GM21619 (cell line): ENCODE data around the gene RUBCN.
"Not testable (repeated sequence)": the region's sequence is repeated elsewhere in the genome, so short reads cannot be mapped to it uniquely, and the experiment has no call there.

ENCODE experiments used
- ATAC-seq: cut with Tn5 transposase; IDR thresholded peaks from one replicate; pipeline ENCODE4 v1.9.1; 2021; ENCODE audit not compliant: unreplicated experiment

Gene RUBCN

DNA sequence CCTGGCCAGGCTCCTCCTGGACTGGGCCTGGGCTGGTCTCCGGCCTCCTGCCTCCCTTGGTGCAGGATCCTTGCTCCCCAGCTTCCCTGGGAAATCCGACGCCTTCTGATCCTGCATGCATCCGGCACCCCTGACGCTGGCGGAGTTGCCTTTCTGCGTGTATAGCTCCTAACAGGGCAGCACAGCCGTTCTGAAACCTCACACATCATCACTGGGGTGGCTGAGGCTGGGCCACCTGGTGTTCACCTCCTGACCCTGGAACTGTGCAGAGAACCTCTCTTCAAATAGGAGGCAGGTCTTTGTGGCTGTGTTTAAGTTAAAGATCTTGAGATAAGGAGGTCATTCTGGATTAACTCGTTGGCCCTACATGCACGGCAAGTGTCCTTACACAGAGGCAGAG, 77.6 kb downstream of the RUBCN start:
- ATAC-seq: peak; percentile 68

DNA sequence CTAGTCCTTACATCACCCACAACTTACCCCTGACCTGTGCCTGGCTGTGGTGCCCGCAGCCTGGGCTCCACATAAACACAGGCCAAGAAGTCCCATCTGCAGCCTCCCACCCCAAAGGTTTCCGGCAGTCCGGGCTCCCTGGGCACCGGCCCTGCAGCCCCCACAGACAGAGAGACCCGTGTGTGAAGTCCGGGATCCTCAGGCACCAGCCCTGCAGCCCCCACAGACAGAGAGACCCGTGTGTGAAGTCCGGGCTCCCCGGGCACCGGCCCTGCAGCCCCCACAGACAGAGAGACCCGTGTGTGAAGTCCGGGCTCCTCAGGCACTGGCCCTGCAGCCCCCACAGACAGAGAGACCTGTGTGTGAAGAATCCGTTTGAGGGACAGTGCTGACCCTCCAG, 78.0 kb downstream of the RUBCN start:
- ATAC-seq: not testable (repeated sequence)

DNA sequence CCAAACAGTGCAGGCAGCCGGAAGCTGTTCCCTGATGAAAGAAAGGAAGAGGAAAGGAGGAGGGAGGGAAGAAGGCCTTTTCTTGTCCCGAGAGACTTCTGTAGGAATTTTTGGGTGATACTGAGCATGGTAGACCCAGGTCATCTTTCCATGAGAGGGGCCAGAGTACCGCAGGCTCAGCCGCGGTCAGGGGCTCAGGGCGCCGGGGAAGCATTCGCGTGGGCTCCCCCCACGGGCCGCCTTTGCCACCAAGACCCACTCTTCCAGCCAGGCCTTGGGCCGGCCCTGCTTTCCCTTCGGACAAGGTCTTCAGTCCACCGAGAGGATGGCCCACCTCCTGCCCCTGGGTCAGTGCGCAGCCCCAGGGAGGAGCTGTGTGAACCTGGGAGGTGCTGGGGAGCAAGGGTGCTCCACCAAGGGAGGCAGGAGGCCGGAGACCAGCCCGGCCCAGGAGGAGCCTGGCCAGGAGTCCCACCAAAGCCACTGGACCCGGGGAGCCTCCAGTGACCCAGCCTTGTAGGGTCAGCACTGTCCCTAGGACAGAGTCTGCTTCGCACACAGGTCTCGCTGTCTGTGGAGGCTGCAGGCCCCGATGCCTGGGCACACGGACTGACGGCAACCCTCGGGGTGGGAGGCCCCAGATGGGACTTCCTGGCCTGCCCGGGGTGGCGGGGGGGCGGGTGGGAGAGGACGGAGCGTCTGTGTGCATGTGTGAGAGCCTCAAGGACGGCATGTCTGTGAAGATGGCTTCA, 79.0 kb downstream of the RUBCN start:
- ATAC-seq: not testable (repeated sequence)

DNA sequence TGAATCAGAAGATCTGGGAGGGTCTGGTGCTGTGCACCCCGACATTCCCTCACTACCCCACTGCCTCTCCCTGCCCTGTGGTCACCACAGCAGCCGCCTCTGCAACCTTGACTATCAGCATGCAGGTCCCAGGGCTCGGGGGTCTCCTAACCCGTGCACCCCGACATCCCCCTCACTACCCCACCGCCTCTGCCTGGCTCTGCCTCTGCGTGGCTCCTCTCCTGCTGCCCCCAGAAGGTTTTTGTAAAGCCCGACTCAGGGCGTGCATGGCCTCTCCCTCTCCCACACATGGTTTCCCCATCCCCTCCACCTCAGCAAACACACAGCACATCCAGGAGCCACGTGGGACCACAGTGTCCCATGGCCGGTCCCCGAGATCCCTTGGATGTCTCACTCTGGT, 79.7 kb downstream of the RUBCN start:
- ATAC-seq: not testable (repeated sequence)

DNA sequence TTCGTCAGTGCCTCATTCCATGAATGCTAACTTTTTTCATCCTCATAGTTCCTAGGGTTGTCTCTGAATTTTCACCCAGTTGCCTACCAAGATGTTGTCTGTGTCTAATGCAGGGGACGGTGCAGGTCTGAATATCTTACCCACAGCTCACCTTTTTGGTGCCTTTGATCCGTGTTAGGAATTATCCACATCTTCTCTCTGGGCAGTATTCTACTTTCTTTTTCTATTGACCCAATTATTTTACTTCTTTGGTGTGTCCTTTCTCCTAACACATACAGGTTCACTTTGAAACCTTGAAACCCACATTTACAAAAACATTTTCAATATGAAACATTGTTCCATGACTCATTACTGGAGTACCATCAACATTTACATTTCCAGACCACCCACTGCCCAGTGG, 80.6 kb downstream of the RUBCN start:
- not testable (repeated sequence) for ATAC-seq

DNA sequence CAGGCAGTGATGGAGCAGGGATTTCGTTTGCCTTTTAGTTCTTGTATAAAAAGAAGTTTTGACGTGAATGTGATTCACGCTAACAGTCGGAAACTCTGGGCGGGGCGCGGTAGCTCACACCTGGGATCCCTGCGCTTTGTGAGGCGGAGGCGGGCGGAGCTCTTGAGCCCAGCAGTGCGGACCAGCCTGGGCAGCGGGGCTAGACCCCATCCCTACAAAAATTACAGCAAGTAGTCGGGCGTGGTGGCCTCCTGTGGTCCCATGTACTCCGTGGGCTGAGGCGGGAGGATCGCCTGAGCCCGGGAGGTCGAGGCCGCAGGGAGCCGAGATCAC, 81.7 kb downstream of the RUBCN start:
- peak; percentile 30 for ATAC-seq

DNA sequence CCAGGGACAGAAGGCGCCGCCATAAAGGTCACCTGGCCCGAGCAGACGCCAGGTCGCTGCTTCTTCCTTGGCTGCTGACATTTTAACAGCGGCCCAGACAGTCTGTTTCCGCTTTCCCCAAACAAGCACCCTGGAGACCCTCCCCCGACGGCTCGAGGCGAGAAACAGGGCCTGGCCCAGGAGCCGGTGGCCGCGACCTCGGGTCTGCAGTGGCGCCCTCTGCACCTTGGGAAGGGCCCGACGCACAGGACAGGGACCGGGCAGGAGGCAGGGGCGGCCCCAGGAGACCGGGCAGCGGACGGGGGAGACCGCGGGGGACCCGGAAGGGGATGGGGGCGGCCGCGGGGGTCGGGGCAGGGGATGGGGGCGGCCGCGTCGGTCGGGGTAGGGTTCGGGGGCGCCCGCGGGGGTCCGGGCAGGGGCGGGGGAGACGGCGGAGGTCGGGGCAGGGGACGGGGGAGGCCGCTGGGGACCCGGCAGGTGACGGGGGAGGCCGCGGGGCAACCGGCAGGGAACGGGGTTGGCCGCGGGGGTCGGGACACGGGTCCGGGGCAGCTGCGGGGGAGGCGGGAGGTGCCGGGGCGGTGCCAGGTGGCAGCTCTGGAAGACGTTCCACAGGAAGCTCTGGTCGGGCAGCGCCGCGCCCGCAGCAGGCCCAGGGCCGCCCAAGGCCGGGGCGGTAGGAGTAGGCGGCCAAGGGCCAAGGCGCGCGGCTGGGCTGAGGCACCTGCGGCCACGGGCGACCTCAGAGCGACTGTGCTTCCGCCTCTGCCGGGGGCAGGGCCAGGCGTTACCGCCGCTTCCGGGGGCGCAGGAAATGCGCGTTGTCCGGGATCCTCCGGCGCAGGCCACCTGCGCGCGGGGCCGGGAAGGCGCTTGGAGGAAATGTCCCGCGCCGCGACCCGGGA, 82.4 kb downstream of the RUBCN start:
- ATAC-seq: peak; percentile 85

DNA sequence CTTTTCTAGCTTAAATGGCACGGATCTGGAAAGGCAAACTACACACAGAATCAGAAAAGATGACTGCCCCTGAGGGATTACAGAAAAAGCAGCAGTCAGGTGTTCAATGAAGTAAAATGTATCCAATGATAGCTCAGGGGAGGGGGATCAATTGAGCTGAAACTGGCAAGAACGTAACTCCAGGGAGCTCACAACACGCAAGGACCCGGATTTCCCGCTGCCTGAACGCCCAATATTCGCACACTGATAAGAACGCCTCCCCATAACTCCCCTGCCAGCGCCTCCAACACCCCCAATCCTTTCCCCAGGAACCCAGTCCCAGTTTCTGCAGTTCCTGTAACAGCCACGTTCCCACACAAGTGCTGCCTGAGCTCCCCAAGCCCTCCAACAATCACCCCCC, 83.8 kb downstream of the RUBCN start:
- ATAC-seq: not testable (repeated sequence)

DNA sequence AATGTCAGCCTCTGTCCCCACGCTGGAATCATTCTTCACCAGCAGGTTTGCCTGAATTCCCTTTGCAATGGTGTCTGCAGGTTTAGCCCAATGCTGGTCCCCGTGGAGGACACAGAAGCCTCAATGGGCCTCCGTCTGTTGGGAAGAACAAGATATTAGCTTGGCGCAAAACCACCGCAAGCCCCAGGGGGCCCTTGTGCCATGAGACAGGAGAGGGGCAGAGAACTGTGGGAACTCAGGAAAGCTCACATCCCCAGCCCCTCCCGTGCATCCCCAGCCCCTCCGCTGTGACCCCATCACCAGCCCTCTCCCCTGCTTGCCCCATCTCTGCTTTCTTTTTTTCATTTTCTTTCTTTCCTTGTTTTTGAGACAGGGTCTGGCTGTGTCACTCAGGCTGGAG, 89.1 kb downstream of the RUBCN start:
- ATAC-seq: not testable (repeated sequence)

DNA sequence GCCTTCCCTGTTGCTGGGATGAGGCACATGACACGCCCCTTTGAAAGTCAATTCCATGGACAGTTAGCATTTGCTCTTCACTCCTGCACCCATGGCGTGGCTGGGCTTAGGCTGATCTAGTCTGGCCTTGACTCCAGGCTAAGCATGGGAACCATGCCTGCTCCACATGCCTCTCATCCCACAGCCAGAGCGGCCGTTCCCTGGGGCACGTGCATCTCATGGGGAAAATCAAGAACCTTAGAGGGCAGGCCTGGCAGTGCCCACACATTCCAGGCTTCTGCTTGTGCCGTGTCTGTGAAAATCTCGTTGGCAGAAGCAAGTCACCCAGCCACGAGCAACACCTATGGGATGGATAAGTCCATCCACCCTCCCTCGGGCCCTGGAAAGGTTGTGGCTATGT, 89.5 kb downstream of the RUBCN start:
- not testable (repeated sequence) for ATAC-seq

DNA sequence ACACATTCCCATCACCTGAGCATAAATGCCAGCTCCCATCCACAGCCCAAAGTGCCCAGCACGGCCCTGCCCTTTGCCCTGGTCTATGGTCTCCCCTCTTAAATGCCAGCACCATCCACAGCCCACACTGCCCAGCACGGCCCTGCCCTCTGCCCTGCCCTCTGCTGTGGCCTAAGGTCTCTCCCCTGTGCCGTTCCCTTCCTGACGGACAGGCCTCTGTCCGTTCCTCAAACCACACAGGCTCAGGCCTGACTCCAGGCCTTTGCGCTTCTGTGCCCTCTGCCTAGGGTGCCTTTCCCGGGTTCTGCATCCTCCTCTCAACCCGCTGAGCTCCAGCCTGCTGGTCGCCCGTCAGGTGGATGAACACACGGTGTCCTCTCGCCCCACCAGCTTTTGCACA, 90.4 kb downstream of the RUBCN start:
- ATAC-seq: not testable (repeated sequence)

DNA sequence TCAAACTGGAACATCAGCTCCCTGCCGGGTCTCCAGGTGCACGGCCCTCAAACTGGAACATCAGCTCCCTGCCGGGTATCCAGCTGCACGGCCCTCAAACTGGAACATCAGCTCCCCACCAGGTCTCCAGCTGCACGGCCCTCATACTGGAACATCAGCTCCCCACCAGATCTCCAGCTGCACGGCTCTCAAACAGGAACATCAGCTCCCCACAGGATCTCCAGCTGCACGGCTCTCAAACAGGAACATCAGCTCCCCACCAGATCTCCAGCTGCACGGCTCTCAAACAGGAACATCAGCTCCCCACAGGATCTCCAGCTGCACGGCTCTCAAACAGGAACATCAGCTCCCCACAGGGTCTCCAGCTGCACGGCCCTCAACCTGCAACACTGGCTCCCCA, 99.1 kb downstream of the RUBCN start:
- ATAC-seq: not testable (repeated sequence)

DNA sequence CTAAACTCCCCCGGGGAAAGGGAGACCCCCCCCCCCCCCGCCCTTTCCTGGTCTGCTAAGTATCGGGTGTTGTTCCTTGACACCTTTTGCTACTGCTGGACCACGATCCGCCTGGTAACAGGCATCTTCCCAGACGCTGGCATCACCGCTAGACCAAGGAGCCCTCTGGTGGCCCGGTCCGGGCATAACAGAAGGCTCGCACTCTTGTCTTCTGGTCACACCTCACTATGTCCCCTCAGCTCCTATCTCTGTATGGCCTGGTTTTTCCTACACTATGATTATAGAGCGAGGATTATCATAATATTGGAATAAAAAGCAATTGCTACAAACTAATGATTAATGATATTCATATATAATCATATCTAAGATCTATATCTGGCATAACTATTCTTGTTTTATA, 104.7 kb downstream of the RUBCN start:
- ATAC-seq: not testable (repeated sequence)

DNA sequence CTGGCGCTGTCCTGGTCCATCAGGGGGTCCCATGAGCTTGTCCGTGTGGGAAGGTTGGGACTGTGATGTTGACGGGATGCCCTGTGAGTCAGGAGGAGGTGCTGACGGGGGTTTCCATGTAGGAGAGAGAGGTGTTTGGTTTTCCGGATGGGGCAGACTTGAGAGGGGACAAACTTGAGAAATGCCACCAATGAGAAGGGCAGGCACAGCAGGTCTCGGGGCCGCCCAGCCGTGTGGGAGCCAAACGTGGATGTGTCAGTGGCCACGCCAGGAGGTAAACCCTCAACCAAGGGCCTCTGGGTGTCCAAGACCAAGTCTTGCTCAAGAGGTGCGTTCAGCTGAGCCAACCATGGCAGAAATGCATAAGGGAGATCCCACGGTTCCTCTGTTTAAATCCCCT, 105.9 kb downstream of the RUBCN start:
- ATAC-seq: not testable (repeated sequence)

DNA sequence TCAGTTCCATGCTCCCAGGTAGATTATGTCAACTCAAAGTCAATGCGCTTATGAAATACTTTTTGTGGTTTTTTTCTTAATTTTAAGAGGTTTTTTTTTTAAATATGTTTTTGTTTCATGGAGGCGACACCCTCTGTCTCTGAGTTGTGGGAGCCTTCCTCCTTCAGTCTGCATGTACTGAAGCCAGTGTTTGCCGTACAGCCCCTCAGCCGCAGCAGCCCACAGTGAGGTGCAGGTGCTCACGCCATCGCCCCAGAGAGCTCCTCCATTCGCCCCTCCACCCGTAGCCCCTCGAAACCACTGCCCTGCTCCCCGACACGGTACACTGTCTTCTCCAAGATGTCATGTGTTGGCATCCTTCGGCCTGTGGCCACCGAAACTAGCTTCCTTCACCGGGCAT, 107.4 kb downstream of the RUBCN start:
- ATAC-seq: not testable (repeated sequence)

DNA sequence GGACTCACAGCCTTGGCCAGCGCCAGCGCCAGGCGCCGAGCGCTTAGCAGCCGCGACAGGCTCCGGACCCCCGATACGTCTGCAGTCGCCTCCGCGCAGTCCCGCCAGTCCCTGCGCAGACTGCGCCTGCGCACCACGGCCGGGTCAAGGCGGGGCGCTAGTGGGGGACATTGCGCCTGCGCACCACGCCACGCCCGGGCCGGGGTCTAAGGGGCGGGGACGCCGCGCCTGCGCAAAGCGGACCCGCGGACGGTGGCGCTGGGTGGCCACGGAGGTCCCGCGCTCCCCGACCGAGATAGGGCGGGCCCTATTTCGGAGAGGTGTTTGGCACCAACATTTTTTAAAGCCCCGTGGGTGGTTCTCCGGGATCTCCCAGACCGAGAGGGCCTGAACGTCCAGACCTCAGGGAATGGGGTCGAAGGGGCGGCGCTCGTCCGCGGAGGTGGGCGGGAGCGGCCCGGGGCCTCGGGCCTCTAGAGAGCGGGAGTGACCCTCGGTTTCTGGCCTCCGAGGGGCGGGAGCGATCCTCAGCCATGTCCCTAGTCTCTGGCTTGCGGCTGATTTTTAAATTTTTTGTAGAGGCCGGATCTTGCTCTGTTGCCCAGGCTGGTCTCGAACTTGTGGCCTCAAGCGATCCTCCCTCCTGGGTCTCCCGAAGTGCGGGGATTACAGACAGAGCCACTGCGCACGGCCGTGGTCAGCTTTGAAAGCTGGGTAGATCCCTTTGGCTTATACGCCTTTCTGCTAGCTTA, 108.8 kb downstream of the RUBCN start:
- peak; percentile 59 for ATAC-seq

DNA sequence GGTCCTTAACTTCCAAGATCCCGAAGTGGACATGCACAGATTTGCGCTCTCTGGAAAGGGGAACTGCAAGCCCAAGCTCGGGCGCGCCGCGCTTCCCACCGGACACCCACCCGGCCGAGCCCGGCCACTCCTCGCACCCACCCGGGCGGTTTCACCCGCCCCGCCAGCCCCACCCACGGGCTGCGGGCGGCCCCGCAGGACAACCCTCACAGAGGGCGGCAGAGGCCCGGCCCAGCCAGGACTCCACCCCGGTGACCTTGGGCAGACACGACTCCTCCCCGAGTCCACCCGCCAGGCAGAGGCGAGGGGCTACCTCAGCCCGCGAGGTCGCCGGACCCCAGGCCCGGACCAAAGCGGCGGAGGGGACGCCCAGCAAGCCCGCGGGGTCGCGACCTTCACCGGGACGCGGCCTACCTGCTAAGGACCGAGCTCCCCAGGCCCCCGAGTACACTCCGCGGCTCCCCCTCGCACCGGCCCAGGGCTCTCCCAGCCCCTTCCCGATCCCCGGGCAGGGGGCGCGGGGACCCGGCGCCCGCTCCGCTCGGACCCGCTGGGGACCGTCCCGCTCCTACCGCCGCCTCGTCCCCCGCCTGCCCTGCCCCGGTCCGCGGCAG, 109.4 kb downstream of the RUBCN start:
- ATAC-seq: peak; percentile 51

DNA sequence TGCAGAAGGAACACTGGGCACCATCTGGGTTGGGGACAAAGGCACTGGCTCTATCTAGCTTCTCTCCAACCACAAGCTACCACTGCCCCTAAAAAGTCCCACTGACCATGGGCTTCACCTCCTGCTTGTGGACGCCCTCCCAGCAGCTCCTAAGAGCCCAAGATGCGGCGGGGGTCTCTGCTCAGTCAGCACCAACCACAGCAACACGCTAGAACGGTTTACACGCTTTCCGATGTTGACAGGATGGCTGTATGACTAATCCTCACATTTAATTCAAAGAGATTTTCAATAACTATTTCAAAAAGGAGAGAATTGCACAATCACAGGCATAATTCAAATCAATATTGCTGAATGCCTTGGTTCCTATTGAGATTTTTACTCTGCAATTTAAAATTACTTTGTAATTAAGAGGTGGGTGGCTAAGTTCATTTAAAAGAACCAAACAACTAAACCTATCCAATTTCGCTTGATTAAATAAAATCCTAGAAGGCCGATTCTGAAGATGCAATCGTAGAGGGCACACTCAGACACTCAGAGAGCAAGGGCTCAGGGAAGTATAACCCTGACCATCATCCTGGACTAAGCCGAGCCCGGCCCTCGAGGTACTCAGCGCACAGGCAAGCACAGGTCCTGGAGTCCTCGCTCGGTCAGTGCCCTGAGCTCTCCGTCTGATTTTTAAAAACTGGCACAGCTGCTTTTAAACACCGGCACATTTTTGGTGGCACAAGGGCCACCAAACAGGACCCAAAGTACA, 110.1 kb downstream of the RUBCN start:
- ATAC-seq: peak; percentile 20

DNA sequence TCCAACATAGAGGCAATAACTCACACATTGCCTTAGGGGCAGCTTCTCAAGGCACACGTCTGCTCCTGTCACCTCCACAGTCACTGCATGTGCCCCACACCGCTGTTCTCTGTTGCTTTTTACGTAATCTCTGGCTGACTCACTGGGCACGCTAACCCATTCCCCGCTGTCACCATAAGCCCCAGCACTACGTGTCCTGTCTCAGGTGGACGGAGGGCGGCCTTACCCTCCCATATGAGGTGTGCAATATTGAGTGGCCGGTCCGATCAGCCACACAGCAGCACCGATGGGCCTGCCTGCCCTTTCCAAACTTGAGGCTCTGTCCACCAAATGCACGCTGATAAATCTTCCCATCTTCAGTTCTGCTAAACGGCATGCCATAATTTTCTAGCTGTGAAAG, 115.2 kb downstream of the RUBCN start:
- not testable (repeated sequence) for ATAC-seq
